Small intestine (tissue), 7 donors: ENCODE data around the gene PSMD12. TPM values are rescaled to one million over a fixed set of nuclear protein-coding genes. Genes with fewer than 3 reads are reported as not detected.
A peak's percentile ranks its signal among the peaks of the same experiment; 100 is the strongest.
"Not testable (repeated sequence)": the region's sequence is repeated elsewhere in the genome, so short reads cannot be mapped to it uniquely, and the experiment has no call there.

Experiments
- DNase-seq, 2 donors: peaks; one replicate each; pipeline versions ENCODE4 v3.0.0 to v3.0.0-alpha.2; 2013
- FAIRE-seq: peaks from 2 replicates; lab custom pipeline; 2012; peaks lifted over from hg19 to GRCh38; lab: Jason Lieb, UNC
- H3K27ac ChIP-seq, 3 donors: one replicate each; pipeline ENCODE4 v1.5.1; 2013; ENCODE audit warnings: low read length in 2 of 3, mild to moderate bottlenecking in 2 of 3, control low read depth in 1 of 3, inconsistent platforms in 1 of 3, low read depth in 1 of 3, moderate library complexity in 1 of 3
- H3K27me3 ChIP-seq, 3 donors: one replicate each; pipeline ENCODE4 v1.6.1; 2013; ENCODE audit warnings: low read length in 3 of 3, inconsistent platforms in 1 of 3; ENCODE audit not compliant: control insufficient read depth in 3 of 3, insufficient read depth in 3 of 3
- H3K36me3 ChIP-seq, 3 donors: one replicate each; pipeline ENCODE4 v1.6.1; 2013; ENCODE audit warnings: low read length in 3 of 3, inconsistent platforms in 1 of 3, low read depth in 1 of 3, mild to moderate bottlenecking in 1 of 3, moderate library complexity in 1 of 3; ENCODE audit not compliant: control insufficient read depth in 3 of 3, insufficient read depth in 2 of 3
- H3K4me1 ChIP-seq, 3 donors: one replicate each; pipeline ENCODE4 v1.6.1; 2013; ENCODE audit warnings: low read length in 2 of 3, inconsistent platforms in 1 of 3, low read depth in 1 of 3, mild to moderate bottlenecking in 1 of 3, moderate library complexity in 1 of 3; ENCODE audit not compliant: control insufficient read depth in 3 of 3, insufficient read depth in 2 of 3
- H3K4me3 ChIP-seq, 3 donors: one replicate each; pipeline ENCODE4 v1.5.1; 2013; ENCODE audit warnings: low read length in 3 of 3, control low read depth in 1 of 3, inconsistent platforms in 1 of 3, low read depth in 1 of 3, mild to moderate bottlenecking in 1 of 3, moderate library complexity in 1 of 3
- H3K9me3 ChIP-seq, 2 donors: one replicate each; pipeline ENCODE4 v1.6.1; 2013; ENCODE audit warnings: low read depth in 1 of 2, low read length in 1 of 2; ENCODE audit not compliant: control insufficient read depth in 2 of 2, insufficient read depth in 1 of 2
- WGBS, 3 donors: extraction: QIAGEN DNeasy Blood & Tissue Kit; methylation state at CpG; one replicate each; pipeline ENCODE4 v1.1.7; 2013; 5-methylcytosine and 5-hydroxymethylcytosine counted together
- polyA plus RNA-seq, 4 donors: library from polyadenylated mRNA; stranded (reverse) in 3 of 4; unstranded in 1 of 4; fragments of 200-250 nt in 3 of 4; fragments of 120-200 nt in 1 of 4; gene quantifications; one replicate each; pipeline versions ENCODE4 v1.2.1 to v1.2.3, GENCODE V29; 2013
- donor health status: healthy with polysubstance abuse.
- donor health status: control.
- donor health status: control.
- donor health status: Bipolar disorder and iron deficiency.
- donor health status: healthy.

Gene PSMD12
- polyA plus RNA-seq, 4 donors, result 12.5 to 31.7 (median 16.7) TPM

DNA sequence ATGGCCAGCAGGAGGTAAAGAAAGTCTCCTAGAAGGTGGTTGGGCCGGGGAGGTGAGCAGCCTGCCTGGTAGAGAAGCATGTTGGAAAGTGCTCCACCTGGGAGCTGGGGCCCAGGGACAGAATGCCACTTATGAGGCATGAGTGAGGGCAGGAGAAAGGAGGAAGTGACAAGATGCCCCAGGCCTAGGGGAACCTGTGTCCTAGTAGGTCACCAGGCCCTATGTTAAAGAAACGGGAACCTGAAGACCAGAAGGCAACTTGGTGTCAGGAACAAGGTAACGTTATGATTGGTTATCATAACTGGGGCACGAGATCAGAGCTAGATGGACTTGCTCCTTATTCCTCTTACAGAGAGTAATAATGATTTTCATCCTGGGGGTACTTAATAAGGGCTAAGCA lies 45.0 kb upstream of the PSMD12 start:
- no peak for DNase-seq
- H3K9me3 ChIP-seq, result no peaks in the 10 kb centered on the region
- H3K27ac ChIP-seq, result no peak overlapping the region
- no peak for FAIRE-seq
- no peak overlapping the region for H3K4me3 ChIP-seq
- peaks cover 0 to 3% (median 0%) of the 10 kb centered on the region in 3 donors for H3K4me1 ChIP-seq
- no peaks in the 10 kb centered on the region for H3K27me3 ChIP-seq
- H3K36me3 ChIP-seq, result no peaks in the 10 kb centered on the region
- 84 to 91% (median 90%) methylated on average over 4 of the region's 4 CpGs for WGBS, 3 donors

GRCh38 chr17:67408455-67408830 lies 42.1 kb upstream of the PSMD12 start:
- H3K4me1 ChIP-seq, H3K9me3 ChIP-seq, H3K4me3 ChIP-seq, FAIRE-seq, H3K36me3 ChIP-seq, H3K27ac ChIP-seq, DNase-seq, H3K27me3 ChIP-seq: not testable (repeated sequence)
- WGBS, 3 donors, result 63 to 80% (median 78%) methylated on average over 3 of the region's 3 CpGs

- no peaks in the 10 kb centered on the region for H3K27me3 ChIP-seq
- no peak for DNase-seq
- FAIRE-seq, result no peak
- H3K4me1 ChIP-seq, result peaks cover 0 to 9% (median 0%) of the 10 kb centered on the region in 3 donors
- H3K27ac ChIP-seq, result no peak overlapping the region
- H3K9me3 ChIP-seq, result no peaks in the 10 kb centered on the region
- 82 to 91% (median 88%) methylated on average over 6 of the region's 6 CpGs for WGBS, 3 donors
- no peak overlapping the region for H3K4me3 ChIP-seq
- no peaks in the 10 kb centered on the region for H3K36me3 ChIP-seq
These were observed 37.1 kb upstream of the PSMD12 start for GRCh38 chr17:67403483-67403882.

DNA sequence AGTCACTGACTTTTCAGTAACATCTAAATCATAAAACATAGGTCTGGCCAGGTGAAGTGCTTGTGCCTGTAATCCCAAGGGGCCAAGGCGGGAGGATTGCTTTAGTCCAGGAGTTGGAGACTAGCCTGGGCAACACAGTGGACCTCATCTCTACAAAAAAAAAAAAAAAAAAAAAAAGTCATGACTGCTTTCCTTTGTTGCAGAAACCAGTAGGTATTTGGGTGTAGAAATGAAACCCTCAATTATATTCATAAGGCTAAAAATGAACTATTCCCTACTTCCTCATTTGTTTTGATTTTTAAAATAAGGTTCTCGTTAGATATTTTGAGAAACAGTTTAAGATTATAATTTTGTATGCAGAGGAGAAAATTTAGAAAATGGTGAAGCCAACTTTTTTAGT lies 36.7 kb upstream of the PSMD12 start:
- peak overlapping the region in 2 of 3 donors; percentile 2 to 32 for H3K27ac ChIP-seq
- H3K4me1 ChIP-seq, result peaks cover 0 to 9% (median 0%) of the 10 kb centered on the region in 3 donors
- no peaks in the 10 kb centered on the region for H3K9me3 ChIP-seq
- no peaks in the 10 kb centered on the region for H3K36me3 ChIP-seq
- 82 to 93% (median 85%) methylated on average over 2 of the region's 2 CpGs for WGBS, 3 donors
- no peaks in the 10 kb centered on the region for H3K27me3 ChIP-seq
- no peak for FAIRE-seq
- no peak for DNase-seq
- H3K4me3 ChIP-seq, result no peak overlapping the region

DNA sequence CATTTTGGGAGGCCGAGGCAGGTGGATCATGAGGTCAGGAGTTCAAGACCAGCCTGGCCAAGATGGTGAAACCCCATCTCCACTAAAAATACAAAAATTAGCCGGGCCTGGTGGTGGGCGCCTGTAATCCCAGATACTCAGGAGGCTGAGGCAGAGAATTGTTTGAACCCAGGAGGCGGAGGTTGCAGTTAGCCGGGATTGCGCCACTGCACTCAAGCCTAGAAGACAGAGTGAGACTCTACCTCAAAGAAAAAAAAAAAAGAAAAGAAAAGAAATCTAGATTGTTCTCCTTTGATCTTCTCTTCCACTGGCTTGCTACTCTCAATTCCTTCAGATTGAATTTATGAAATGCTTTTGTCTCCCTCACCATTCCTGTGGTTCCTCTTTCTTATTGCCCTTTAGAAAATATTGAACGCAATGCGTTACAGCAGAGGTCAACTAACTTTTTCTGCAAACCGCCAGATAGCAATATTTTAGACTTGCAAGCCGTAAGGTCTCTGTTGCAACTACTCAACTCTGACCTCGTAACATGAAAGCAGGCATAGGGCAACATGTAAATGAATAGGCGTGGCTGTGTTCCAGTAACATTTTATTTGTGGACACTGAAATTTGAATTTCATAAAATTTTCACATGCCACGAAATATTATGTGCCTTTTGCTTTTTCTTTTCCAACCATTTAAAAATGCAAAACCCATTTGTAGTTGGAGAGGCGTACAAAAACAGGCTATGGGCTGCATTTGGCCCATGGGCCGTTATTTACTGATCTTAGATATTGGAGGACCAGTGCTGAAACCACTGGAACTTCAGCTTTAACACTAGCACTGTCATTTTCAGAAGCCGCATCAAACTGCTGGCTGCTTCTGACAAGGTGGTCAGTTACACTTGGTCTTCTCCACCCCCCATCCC lies 35.5 kb upstream of the PSMD12 start:
- no peaks in the 10 kb centered on the region for H3K36me3 ChIP-seq
- peaks cover 0 to 9% (median 0%) of the 10 kb centered on the region in 3 donors for H3K4me1 ChIP-seq
- DNase-seq, result no peak
- no peak for FAIRE-seq
- no peak overlapping the region for H3K4me3 ChIP-seq
- no peaks in the 10 kb centered on the region for H3K27me3 ChIP-seq
- H3K27ac ChIP-seq, result peak overlapping the region in 1 of 3 donors; percentile 46
- H3K9me3 ChIP-seq, result peaks cover 0 to 5% of the 10 kb centered on the region in 2 donors
- 78 to 92% (median 88%) methylated on average over 16 of the region's 16 CpGs for WGBS, 3 donors

DNA sequence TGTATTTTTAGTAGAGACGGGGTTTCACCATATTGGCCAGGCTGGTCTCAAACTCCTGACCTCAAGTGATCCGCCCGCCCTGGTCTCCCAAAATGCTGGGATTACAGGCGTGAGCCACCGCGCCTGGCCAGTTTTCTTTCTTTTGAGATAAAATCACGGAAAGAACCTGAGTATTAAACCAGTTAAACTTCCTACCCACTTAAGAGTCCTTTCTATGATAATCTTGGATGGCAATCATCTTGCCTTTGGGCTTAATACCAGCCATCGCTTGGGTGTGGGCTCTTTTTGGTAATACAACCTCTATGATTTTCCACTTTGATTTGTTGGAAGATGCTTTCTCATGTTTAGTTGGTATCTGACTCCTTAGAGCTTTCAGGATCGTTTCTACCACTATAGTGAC lies 34.7 kb upstream of the PSMD12 start:
- peaks cover 0 to 5% of the 10 kb centered on the region in 2 donors for H3K9me3 ChIP-seq
- no peak for FAIRE-seq
- no peak for DNase-seq
- H3K4me1 ChIP-seq, result peaks cover 0 to 9% (median 0%) of the 10 kb centered on the region in 3 donors
- 84 to 90% (median 88%) methylated on average over 9 of the region's 9 CpGs for WGBS, 3 donors
- H3K27ac ChIP-seq, result peak overlapping the region in 1 of 3 donors; percentile 39
- no peaks in the 10 kb centered on the region for H3K27me3 ChIP-seq
- no peak overlapping the region for H3K4me3 ChIP-seq
- H3K36me3 ChIP-seq, result no peaks in the 10 kb centered on the region

GRCh38 chr17:67400193-67400592 lies 33.8 kb upstream of the PSMD12 start:
- Histone ChIP-seq H3K27ac (no peak overlapping the region), H3K4me1 (peaks cover 0 to 9% (median 0%) of the 10 kb centered on the region in 3 donors), H3K4me3 (no peak overlapping the region), H3K36me3 (no peaks in the 10 kb centered on the region), H3K9me3 (peaks cover 0 to 5% of the 10 kb centered on the region in 2 donors), H3K27me3 (no peaks in the 10 kb centered on the region)
- whole genome bisulfite sequencing, 3 donors, result 11 to 20% (median 12%) methylated on average over 6 of the region's 6 CpGs
- no peak for FAIRE-seq
- DNase-seq, result peak in 1 of 2 donors; percentile 23

GRCh38 chr17:67399676-67400075 lies 33.3 kb upstream of the PSMD12 start:
- DNase-seq (no peak), FAIRE-seq (no peak)
- WGBS, 3 donors, result 71 to 91% (median 77%) methylated on average over 3 of the region's 3 CpGs
- Histone ChIP-seq H3K4me1 (peaks cover 0 to 9% (median 0%) of the 10 kb centered on the region in 3 donors), H3K27ac (peak overlapping the region in 1 of 3 donors; percentile 17), H3K4me3 (no peak overlapping the region), H3K27me3 (no peaks in the 10 kb centered on the region), H3K9me3 (peaks cover 0 to 5% of the 10 kb centered on the region in 2 donors), H3K36me3 (no peaks in the 10 kb centered on the region)
